Measurements from ENCODE around the gene KCNG3.
"Not testable (repeated sequence)": the region's sequence is repeated elsewhere in the genome, so short reads cannot be mapped to it uniquely, and the experiment has no call there.

KCNG3 gene

DNA sequence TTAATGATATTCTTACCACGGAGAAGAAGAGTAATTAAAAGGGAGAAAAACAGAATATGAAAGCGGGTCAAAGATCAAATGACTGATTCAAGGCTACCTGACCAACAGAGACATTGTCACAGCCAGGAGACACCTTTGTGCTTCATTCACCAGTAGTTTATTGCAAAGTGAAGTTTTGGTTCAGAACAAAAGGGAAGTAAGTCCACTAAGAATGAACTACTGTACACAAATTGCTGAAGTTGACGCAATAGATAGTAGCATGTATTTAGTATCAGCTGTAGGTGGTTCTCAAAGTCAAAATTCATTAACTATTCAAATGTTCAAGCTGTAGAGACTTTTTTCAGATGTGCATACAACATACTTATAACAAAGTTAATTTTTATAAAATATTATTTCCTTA, 68.1 kb downstream of the KCNG3 start:
- DNase-seq: no peak

DNA sequence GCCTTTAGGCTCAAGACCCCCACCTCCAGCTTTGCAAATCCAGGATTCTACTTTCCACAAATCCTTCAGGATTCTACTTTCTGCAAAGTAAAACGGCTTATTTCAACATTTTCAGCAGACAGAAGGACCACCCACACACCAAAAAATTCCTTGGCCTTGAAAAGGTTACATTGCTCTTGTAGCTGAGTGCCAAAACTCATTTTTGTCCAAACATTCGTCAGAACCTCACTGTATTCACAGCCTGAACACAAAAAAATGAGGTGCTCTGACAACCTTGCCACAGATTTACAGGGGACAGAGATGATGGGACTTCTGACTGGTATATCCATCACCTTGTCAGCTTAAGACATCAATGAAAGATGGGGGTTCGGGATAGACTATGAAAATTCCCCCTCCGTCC, 69.7 kb downstream of the KCNG3 start:
- no peak for DNase-seq

DNA sequence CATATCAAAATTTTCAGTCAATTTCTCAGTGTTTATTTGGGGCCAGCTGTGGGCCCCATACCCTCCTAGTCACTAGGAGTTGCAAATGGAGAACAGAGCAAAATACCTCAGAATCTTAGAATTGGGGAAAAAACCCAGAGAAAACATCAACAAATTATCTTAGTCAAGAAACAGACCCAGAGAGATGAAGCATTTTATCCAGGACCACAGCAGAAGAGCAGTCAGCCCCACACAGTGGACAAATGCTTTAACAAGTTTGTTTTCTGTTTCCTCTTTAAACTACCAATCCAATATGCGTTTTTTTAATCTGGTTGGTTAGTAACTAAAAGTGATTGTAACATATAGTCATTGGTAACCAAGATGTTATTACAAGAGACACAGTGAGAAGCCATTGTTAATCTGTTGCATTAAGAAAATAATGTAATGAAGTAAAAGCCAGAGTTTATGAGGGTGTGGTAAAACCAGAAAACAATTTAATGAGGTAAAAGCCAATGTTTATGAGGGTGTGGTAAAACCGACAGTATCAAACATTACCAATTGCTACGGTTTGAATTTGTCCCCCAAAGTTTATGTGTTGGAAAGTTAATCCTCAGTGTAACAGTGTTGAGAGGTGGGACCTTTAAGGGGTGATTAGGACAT, 72.1 kb downstream of the KCNG3 start:
- DNase-seq: no peak

DNA sequence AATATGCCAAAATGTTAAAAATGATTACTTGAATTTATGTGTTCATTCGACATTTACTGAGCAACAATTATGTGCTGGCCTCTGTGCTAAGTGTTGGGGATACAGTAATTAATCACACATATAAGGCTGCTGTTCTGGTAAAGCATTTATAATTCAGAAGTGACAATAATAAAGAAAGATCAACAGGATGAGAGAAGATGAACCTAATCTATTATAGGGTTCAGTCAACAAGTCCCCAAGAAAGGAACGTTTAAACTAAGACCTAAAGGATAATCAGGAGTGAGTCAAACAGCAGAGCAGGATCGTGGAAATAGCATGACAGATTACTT, 72.7 kb downstream of the KCNG3 start:
- DNase-seq: no peak

DNA sequence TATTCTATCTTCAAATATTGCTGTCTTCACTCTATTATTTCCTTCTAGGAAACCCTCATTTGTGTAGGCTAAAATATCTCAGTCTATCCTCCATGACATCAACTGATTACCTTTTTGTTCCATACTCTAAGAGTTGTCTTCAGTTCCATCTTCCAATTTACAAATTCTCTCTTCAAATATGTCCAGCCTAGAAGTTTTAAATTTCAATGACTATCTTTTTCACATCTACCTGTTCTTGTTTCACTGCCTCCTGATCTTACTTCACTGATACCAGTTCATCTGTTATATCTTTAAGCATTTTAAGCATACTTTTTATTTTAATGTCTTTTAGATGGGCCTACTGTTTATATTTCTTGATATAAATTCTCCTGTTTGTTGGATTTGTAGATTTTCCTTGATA, 79.1 kb downstream of the KCNG3 start:
- no peak for DNase-seq

DNA sequence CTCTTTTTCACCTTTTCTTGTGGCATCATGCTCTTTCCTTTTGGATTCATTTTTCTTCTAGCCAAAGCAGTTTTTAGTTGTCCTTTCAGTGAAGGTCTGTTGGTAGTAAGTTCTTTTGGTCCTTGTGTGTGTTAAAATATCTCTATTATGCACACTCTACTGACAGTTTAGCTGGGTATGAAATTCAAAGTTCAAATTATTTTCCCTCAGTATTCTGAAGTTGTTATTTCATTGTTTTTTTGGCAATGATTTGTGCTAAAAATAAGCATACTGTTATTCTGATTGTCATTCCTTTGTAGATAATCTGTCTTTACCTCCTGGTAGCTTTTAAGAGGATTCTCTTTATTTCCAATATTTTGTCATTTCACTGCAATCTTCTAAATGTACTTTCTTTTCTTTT, 79.6 kb downstream of the KCNG3 start:
- no peak for DNase-seq

DNA sequence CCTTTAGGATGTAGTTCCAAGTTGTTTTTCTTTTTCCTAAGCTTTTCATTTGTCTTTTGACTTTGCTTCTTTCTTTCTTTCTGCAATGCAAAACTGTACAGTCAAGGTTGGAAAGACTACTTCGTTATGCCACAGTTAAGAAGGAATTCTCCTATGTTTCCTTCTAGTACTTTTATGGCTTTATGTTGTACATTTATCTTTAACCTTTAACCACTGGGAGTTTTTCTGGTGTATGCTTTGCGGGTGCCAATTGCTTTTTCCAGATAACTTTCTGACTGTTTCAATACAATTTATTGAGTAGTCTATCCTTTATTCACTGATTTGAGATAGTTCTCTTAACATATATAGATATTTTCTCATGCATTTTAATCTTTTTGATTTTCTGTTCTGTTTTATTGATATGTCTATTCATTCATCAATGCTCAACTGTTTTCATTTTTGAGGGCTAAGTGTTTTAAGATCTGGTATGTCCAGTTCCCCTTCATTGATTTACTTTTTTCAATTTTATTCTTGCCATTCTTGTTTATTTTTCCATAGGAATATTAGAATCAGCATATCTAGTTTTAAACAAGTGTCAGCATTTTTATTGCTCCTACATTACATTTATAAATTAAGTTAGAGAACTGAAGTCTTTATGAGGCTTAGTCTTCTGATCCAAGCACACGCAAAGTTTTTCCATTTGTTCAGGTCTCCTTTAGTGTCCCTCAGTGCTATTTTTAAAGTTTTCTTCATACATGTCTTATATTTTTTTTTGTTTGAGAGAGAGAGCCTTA, 82.9 kb downstream of the KCNG3 start:
- no peak for DNase-seq

DNA sequence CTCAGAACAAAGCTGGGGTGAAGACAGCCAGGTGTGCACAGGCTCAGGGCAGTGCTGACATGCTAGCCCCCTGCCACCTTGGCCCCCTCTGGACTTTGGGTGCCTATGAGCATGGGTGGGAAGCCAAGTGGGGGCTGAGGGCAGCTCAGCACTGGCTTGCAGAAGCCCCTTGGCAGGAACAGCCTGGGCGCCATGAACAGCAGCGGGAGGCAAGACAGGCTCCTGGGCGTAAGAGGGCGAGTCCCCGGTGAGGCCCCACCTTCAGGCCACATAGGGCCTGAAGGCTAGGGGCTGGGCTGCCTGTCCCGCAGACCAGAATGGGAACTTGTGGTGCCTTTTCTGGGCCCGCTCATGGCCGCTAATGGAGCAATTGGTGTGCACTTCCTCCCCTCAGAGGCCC, 85.8 kb downstream of the KCNG3 start:
- DNase-seq: no peak

DNA sequence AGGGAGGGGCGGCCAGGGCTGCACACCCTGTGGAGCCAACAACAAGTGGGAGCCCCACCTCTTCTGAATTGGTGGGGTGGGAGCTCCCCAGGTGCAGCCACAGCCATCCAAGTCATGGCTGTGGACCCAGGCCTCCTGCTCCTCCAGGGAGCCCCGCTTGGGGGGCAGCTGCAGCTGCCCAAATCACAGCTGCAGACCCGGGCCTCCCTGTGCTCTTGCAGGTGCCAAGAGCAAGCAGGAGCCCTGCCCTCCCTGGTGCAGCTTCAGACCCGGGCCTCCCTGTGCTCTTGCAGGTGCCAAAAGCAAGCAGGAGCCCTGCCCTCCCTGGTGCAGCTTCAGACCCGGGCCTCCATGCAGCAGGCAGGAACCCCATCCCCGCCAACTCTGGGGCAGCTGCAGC, 86.3 kb downstream of the KCNG3 start:
- no peak for DNase-seq

DNA sequence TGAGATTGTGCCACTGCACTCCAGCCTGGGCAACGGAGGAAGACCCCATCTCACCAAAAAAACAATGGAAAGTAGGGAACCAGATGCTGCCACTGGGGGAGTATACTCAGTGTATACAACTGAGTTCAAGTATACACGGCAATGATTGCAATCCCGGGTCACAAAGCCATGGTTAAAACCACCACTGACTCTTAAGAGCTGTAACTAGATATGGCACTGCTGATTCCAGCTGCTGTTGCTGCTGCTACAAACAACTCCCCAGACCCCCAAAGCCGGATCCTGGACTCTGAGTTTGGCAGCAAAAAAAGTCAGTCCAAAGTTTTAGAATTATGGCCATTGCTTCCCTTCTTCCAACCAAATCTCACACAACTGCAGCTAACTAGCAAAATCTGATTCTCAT, 89.1 kb downstream of the KCNG3 start:
- DNase-seq: no peak

DNA sequence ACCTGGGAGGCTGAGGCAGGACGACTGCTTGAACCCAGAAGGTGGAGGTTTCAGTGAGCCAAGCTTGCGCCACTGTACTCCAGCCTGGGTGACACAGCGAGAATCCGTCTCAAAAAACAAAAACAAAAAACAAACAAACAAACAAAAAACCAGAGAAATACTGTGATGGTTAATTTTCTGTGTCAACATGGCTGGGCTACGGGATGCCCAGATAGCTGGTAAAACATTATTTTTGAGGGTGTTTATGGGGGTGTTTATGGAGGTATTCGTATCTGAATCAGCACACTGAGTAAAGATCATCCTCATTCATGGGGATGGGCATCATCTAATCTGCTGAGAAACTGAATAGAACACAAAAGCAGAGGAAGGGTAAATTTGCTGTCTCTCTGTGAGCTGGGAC, 92.0 kb downstream of the KCNG3 start:
- DNase-seq: no peak

DNA sequence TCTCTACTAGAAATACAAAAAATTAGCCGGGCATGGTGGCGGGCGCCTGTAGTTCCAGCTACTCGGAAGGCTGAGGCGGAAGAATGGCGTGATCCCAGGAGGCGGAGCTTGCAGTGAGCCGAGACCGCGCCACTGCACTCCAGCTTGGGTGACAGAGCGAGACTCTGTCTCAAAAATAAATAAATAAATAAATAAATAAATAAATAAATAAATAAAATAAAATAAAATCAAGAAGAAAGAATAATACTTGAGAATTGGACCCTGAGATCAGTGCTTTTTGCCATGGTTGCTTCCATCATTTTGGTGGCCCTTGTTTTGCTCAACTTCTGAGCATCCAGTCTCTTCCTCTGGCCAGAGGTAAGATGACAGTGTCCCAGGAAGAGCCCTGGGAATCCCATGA, 95.7 kb downstream of the KCNG3 start:
- DNase-seq: not testable (repeated sequence)

DNA sequence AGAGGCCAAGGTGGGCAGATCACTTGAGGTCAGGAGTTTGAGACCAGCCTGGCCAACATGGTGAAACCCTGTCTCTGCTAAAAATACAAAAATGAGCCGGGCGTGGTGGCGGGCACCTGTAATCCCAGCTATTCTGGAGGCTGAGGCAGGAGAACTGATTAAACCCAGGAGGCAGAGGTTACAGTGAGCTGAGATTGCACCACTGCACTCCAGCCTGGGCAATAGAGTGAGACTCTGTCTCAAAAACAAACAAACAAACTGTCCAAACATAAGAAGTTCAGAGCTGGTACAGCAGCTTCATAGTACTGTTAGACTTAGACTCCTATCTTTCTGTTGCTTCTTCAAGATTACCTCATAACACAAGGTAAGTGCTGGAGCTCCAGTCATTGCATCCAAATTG, 100.5 kb downstream of the KCNG3 start:
- DNase-seq: not testable (repeated sequence)

DNA sequence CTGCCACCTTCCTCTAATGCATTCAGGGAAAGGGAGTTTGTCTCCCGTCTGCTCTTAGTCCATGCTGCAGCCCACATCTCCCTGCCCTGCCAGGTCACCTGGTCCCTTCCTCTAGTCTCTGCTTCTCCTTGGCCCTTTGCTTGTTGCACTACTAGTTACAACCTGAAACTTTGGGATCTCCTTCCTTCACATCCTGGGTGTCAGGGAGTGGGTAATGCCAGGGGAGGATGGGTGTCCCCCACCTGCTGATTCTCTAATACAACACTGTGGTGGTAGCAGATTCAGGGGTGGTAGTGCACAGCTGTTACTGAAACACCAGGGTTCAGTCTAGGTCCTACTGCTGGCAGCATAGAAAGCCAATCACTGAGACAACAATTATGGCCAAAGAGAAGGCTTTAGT, 101.6 kb downstream of the KCNG3 start:
- no peak for DNase-seq
